CD4-positive, alpha-beta T cell treated with Interleukin-10 for 1 hour (primary cell): ENCODE results near the gene UGT1A5.

ENCODE experiments used
- DNase-seq: peaks from one replicate; pipeline ENCODE4 v3.0.0-alpha.2; 2020

Gene UGT1A5

DNA sequence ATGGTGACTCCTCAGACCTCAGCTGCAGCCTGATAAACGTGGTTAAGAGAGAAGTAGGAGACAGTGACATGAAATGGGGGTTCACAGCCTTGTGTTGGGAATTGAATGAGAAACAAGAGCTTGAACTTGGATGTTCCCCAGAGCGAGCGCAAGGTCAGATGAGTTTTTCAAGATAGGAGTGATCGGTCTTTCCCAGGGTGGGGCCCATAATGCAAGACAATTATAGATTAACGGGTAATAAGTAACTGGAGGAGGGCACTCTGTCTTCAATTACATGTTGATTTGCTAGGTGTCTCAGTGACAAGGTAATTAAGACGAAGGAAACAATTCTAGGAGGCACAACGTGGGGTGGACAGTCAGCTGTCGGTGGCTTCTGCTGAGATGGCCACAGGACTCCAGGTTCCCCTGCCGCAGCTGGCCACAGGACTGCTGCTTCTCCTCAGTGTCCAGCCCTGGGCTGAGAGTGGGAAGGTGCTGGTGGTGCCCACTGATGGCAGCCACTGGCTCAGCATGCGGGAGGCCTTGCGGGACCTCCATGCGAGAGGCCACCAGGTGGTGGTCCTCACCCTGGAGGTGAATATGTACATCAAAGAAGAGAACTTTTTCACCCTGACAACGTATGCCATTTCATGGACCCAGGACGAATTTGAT, at the start of gene UGT1A5:
Gene UGT1A5 (plus strand): TSS at position 297 of the 651 bp plus-strand sequence. CDS start 85 bp downstream, at position 382.
- DNase-seq: no peak

DNA sequence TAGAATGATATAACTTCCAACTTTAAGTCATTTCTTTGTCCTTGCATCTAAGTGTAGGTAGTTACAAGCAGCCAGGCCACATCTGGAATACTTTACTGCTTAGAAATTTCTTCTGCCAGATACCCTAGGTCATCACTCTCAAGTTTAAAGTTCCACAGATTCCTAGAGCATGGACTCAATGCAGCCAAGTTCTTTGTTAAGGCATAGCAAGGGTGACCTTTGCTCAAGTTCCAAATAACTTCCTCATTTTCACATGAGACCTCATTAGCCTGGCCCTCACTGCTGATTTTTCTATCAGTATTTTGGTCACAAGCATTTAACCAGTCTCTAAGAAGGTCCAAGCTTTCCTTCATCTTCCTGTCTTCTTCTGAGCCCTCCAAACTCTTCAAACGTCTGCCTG, 48.8 kb upstream of the UGT1A5 start:
- no peak for DNase-seq

DNA sequence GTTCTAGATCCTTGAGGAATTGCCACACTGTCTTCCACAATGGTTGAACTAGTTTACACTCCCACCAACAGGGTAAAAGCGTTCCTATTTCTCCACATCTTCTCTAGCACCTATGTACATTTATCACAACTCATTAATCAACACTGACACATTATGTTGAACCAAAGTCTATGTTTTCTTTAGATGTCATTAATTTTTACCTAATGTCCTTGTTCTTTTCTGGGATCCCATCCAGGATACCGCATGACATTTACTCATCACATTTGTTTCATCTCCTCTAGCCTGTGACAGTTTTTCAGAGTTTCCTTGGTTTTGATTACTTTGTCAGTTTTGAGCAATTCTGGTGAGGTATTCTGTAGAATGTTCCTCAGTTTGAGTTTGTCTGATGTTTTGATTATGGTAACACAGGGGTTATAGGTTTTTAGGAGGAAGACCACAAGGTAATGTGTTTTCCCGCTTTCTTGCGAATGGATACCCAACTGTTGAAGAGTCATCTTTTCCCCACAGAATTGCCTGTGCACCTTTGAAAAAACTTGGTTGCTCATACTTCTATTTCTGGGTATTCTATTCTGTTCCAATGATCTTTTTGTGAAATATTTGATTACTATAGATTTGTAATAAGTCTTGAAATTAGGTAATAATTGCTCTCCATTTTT, 44.0 kb upstream of the UGT1A5 start:
- DNase-seq: no peak

DNA sequence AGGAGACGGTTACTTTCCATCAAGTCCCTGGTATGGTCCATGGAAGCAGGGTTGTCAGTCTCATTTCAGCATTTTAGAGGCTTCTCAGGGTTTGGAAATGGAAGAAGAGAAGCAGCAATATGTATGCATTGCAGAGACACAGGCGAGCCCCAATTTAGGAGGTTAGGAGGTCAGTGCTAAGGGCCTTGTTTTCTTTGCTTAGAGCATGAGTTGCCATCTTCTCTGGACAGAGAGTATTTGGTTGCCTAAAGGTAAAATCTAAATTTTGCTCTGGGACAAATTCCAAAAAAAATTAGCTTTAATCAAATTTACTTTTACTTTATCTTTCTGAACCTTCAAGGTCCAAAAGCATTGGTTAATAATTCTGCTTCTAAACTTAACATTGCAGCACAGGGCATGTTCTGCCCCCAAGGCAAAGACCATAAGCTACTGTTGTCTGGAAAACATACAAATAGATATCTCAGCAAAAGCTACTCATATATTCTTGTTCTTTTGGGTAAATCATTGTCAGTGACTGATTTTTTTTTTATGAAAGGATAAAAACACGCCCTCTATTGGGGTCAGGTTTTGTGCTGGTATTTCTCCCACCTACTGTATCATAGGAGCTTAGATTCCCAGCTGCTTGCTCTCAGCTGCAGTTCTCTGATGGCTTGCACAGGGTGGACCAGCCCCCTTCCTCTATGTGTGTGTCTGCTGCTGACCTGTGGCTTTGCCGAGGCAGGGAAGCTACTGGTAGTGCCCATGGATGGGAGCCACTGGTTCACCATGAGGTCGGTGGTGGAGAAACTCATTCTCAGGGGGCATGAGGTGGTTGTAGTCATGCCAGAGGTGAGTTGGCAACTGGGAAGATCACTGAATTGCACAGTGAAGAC, 41.2 kb upstream of the UGT1A5 start, which contains the start of gene UGT1A9:
Gene UGT1A9 (plus strand): TSS at position 609 of the 872 bp plus-strand sequence. CDS start 37 bp downstream, at position 646.
- DNase-seq: no peak

DNA sequence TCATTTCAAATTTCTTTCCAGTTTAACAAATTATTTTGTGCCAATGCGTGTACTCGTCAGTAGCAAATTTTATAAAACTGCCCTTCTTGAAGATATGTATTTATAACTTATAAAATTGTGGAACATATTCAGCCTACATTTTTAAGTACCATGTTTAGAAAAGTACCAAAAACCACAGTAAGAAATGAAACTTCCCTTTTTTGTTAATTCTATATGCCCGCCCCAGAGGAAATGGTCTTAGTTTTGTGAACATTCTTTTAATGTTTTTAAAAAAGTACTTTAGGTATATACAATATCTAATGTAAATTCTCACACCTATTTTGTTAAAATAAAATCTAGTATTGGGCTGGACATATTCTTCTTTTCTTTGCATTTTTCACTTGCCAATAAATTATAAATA, 39.8 kb upstream of the UGT1A5 start:
- DNase-seq: no peak

DNA sequence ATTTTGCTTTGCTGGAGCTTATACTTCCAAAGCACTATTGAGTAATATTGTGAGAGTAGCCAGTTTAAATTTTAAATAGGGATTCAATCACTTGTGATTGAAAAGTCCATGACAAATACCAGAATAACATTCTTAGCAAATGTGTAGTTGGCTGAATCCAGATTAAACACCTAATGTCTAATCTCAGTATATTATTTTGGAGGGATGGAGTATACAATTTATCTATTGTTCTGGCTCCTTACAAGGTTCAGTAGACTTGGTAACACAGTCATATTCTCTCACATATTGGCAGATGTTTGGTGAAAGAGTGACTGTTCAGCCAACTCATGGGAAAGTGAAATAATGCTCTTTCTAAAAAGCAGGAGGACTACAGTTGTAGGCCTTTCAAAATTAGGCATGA, 38.8 kb upstream of the UGT1A5 start:
- no peak for DNase-seq

DNA sequence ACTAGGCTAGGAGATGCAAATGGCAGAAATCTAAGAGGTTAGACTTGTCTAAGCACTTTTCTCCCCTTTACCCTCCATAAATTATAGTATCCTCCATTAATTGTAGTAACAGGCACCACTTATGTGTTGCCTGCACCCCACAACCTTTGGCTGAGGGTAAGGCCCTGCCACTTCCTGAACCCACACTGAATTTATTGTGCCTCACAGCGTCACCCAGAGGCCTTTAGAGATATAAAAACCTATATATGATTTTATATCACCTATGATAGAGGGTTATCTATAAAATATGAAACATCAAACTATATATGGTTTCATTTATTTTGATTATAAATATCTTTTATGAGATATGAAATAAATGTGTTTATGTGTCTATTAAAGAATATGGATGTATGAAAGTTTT, 38.4 kb upstream of the UGT1A5 start:
- DNase-seq: no peak

DNA sequence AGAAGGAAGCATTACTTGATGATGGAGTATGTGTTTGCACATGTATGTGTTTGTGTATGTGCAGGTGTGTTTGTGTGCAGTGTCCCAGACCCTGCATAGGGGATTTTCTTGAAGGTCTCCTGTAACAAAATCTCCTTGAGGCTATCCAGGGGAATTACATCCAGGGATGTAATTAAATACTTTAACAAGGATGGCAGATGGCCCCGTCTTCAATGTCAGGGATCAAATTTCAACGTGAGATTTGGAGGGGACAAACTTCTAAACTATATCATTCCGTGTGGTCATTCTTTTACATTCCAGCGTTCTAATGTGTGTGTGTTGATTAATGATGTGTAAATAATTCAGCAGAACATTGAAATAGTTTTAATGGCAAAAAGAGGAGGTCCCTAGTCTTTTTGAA, 37.7 kb upstream of the UGT1A5 start:
- no peak for DNase-seq

DNA sequence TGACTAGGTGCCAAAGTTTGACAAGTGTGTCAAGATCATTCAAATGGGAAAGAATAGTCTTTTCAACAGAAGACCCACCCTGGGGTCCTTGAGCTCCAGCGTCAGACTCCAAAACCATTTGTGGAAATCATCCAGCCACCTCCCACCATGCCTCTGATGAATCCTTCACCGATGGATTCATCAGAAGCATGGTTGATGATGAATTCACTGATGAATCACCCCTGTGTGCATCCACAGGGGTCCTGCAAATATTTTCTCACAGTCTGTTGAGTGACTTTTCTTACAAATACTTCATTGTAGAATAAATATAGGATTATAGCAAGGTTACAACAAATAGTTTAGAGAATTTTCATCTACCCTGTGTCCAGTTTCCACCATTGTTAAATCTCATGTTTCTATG, 36.7 kb upstream of the UGT1A5 start:
- DNase-seq: no peak

DNA sequence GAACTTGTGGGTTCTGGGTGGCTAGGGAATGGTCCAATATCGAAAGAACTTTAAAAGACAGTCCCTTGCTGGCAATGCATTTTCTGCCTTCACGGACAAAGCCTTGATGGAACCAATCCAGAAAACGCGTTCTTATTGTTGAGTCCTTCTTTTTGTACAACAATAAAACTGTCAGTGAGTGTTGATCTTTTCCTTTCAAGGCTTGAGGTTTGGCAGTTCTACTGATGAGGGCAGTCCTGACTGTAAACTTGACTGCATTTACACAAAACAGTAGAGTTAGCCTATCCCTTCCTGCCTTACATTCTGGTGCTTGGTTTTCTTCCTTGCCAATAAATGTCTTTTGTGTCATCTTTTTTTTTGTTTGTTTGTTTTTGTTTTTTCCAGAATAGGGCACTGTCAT, 33.5 kb upstream of the UGT1A5 start:
- no peak for DNase-seq

DNA sequence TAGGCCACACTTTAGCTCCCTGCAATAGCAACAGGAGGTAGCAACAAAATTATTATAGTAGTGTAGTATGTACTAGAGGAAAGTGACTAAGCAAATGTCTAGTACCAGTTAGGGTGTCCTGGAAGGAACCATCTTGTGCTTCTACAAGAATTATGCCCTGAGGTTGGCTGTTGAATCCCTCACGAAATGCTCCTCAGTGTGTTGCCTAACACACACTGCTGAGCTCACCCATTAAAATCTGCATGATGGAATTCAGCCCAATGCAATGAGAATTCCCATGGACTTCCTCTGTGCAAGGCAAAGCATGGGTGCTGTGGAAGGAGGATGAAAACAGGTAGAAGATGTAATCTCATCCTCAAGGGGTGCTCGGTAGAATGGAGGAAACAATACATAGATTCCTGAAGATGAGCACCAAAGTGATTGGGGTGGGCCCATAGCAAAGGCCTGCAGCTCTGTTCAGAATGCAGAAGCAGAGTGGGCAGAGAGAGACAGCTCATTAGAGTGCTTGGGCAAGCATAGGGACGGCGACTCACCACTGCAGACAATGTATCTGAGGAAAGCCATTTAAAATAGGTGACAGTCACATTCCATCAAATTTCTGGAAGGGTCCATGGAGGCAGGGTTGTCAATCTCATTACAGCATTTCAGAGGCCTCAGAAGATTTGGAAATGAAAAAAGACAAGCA, 32.2 kb upstream of the UGT1A5 start:
- DNase-seq: no peak

DNA sequence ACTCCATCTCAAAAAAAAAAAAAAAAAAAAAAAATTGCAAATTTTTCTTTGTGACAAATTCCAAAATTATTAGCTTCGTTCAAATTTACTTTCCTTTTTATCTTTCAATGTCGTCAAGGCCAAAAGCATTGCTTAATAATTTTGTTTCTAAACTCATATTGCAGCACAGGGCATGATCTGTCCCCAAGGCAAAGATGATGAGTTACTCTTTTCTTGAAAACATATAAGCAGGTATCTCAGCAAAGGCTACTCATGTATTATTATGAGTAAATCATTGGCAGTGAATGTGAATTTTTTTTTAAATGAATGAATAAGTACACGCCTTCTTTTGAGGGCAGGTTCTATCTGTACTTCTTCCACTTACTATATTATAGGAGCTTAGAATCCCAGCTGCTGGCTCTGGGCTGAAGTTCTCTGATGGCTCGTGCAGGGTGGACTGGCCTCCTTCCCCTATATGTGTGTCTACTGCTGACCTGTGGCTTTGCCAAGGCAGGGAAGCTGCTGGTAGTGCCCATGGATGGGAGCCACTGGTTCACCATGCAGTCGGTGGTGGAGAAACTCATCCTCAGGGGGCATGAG, 31.1 kb upstream of the UGT1A5 start, which contains the start of gene UGT1A7:
Gene UGT1A7 (plus strand): TSS at position 381 of the 579 bp plus-strand sequence. CDS start 37 bp downstream, at position 418.
- DNase-seq: no peak

DNA sequence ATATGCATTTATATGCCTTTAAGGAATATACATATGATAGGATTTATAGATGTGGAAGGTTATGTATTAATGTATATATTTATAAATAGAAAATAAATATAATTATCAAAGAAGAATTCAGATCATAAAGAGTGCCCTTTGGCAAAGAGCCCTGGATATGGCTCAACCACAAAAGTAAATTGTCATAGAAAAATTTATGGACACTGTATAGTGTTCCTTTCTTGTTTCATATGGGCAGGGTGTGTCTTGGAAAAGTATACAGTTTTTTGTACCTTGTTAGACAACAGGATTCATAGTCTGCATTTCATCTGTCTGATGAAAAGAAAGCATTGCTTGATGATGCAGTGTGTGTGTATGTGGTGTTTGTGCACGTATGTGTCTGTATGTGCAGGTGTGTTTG, 28.1 kb upstream of the UGT1A5 start:
- DNase-seq: no peak

DNA sequence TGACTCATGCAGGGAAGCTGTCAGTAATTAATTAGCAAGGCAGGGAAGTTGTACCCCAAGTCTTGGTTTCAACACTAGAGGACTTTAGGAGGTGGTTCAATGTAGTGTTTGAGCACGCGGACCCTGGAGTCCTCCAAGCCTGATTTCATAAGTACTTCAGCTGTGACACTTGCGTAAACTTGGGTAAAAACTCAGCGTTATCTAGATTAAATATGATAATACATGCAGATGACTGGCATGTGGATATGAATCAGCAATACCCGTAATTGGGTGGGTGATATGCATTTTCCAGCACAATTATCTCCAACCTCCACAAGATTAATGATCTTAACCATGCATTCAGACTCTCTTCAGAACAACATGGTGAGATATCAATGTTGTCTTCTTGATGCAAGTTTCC, 25.8 kb upstream of the UGT1A5 start:
- no peak for DNase-seq

DNA sequence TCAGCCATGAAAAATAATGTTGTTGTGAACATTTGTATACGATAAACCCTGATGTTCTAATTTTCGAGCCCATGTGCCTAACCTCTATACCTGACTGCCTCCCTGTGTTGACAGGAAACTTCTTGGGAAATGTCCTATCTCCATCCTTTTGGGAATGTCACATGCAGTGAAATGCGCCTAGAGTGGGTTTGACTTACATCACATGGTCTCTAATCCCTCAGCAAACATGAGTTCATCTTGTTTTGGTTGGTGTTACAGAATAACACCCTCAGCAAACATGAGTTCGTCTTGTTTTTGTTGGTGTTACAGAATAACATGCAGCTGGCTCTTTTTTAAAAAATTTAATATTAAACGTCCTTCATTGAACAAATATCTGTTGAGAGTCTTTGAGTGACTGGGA, 24.4 kb upstream of the UGT1A5 start:
- DNase-seq: no peak

DNA sequence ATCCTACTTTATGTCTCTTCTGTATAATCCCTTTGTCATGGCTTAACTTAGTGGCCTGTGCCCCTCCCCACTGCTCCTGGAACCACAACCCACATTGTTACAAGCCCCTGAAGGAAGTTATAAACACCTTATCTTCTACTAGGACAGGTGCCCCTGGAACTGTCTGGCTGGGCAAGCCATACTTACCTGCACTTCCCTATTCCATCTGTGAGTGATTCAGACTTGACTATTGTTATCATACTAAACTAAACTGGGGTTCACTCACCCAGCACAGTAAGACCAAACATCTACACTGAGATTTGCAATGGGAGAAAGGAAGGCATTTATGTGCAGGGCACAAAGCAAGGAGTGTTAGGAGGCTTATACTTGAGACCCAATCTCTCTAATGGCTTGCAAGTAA, 23.7 kb upstream of the UGT1A5 start:
- no peak for DNase-seq

DNA sequence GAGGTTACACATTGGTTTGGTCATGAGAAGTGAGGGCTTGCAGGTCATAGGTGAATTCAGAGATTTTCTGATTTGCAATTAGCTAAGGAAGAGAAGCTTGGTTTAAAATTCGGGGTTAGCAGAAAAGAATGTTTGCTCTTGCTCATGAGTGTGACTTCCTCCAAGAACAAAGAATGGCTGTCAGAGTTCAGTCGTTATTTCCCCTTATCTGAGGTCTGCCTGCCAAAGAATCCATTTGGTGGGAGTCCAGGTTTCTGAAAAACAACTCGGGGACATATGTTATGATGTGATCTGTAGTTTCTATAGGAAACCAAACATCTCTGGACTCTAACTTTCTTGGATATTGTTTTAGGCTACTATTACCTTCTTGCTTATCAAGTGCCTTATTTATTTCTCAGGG, 23.2 kb upstream of the UGT1A5 start:
- no peak for DNase-seq

DNA sequence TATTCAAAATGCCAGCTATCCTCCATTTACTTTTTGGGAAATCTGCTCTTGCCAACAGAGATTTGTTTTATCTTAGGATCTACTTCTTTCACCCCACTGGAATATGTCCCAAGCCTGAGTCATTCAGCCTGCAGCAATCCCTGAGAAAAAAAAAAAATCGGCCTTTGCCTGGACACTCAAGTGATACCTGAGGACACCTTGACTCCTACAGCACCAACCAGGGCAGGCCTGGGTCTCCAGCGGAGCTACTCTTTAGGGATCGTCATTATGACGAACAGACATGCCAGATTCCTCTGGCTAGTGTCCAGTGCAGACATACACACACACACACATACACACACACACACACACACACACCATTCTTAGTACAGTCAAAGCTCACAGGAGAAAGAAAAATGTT, 22.3 kb upstream of the UGT1A5 start:
- no peak for DNase-seq

DNA sequence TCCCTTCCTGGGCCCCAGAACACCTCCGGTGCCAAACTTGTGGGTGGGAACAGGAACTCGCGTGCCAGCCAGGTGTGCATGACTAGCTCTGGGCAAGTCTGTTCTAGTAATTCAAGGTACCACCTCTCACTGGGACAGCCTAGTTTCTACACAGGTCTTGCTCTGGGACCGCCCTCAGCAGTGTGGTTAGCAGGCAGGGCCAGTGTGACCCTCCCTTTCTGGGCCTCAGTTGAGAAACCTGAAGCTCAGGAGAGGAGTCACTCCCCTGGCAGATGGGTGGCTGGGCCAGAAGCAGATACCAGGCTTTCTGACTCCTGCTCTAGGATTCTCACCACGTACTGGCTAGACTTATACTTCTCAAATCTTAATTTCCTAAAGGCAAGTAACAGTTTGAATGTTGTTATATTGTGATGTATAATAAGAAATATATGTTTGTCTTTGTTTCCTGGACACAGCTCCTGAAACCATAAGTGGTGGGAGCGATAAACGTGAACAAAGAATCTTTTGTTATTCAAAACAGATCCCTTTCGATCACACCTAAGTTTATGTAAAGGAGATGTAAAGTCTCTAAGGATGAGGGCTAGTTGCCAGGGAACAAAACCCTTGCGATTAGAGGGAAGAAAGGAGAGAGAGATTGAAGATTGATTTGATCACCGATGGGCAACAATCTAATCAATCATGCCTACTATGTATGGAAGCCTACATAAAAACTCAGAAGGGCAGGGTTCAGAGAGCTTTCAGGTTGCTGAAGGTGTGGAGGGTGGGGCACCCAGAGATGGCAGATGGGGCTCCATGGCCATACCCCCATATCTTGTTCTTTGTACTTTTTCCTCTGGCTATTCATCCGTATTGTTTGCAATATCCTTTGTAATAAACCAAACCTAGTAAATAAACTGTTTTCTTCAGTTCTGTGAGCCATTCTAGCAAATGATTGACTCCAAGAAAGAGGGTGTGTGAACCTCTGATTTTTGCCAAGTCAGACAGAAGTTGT, 21.0 kb upstream of the UGT1A5 start:
- DNase-seq: no peak

DNA sequence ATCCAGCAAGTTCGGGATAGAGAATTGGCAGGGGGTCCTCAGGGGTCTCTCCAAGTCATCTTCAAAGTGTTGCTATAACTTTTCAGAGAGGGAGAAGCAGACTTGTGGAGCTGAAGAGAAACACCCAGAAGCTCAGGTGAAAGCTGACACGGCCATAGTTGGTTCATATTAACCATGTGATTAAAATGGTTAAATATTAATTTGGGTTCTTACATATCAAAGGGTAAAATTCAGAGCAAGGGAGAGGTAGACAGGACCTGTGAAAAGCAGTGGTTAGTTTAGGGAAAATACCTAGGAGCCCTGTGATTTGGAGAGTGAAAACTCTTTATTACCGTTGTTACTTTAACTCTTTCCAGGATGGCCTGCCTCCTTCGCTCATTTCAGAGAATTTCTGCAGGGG, 20.1 kb upstream of the UGT1A5 start, which contains the start of gene UGT1A6:
Gene UGT1A6 (plus strand): TSS at position 243 of the 400 bp plus-strand sequence. CDS start 115 bp downstream, at position 358.
- no peak for DNase-seq

DNA sequence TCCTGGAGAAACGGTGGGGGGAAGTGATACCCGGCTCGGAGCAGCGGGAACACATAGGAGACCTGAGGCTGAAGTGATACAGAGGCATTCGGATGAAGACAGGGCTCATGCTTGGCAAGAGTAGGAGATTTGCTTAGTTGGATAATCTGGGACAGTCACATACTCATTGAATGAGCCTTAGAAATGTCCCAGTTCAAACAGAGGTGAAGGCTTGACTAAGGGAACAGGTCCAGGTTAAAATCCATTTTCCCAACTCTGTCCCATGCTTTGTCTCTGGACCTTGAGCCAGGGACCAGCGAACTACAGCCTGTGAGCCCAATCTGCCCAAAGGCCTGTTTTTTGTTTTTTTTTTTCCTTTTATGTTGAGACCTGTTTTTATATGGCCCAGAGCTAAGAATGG, 18.7 kb upstream of the UGT1A5 start:
- no peak for DNase-seq
